Cardiac fibroblast (primary cell): Measurements from ENCODE around the gene ELL.

Experiments
- DNase-seq, 2 donors: peaks; one replicate each; pipeline versions ENCODE4 v3.0.0 to v3.0.0-alpha.2; 2010; ENCODE audit warnings: low read depth in 2 of 2
- H3K4me3 ChIP-seq, 2 donors: replicated peaks in 1 of 2; 1 replicate in 1 of 2; 2 replicates in 1 of 2; pipeline ENCODE4 v1.5.1; 2011; ENCODE audit warnings: low read depth in 2 of 2, low read length in 2 of 2, mild to moderate bottlenecking in 2 of 2, moderate library complexity in 1 of 2
- CTCF ChIP-seq: IDR thresholded peaks from one replicate; pipeline ENCODE4 v1.5.1; 2011; ENCODE audit warnings: low read depth, mild to moderate bottlenecking, low read length, inconsistent platforms

ELL gene

GRCh38 chr19:18430417-18431144 lies 91.3 kb downstream of the ELL start:
- no peak for DNase-seq
- TF ChIP-seq CTCF: no peak
- H3K4me3 ChIP-seq: no peak overlapping the region

GRCh38 chr19:18429717-18430416 lies 92.0 kb downstream of the ELL start:
- H3K4me3 ChIP-seq: no peak overlapping the region
- no peak for TF ChIP-seq CTCF
- DNase-seq: no peak

- peak; percentile 79 to 81 for DNase-seq
- peak overlapping the region in 1 of 2 donors; percentile 35 for H3K4me3 ChIP-seq
- TF ChIP-seq CTCF: no peak
Observed at GRCh38 chr19:18428787-18429674, 92.8 kb downstream of the ELL start.

GRCh38 chr19:18428173-18428786 lies 93.6 kb downstream of the ELL start:
- no peak for TF ChIP-seq CTCF
- DNase-seq: no peak
- no peak overlapping the region for H3K4me3 ChIP-seq

- TF ChIP-seq CTCF: no peak
Observed at GRCh38 chr19:18427743-18428113, 94.1 kb downstream of the ELL start.

GRCh38 chr19:18427080-18427742 lies 94.7 kb downstream of the ELL start:
- no peak for TF ChIP-seq CTCF

More at GRCh38 chr19:18427743-18428113, 94.1 kb downstream of the ELL start:
- no peak overlapping the region for H3K4me3 ChIP-seq
- no peak for DNase-seq

More at GRCh38 chr19:18427080-18427742, 94.7 kb downstream of the ELL start:
- no peak for DNase-seq
- H3K4me3 ChIP-seq: no peak overlapping the region
